Activated CD8-positive, alpha-beta T cell treated with anti-CD3 and anti-CD28 coated beads for 36 hours (primary cell): Measurements from ENCODE around the gene ADCK1. TPM values are rescaled to one million over a fixed set of nuclear protein-coding genes. Genes with fewer than 3 reads are reported as not detected.

Source experiments
- ATAC-seq: fragments of 200-7000 bp; cut with Tn5 transposase; one replicate; pipeline ENCODE4 v1.10.0; 2021; ENCODE audit warnings: mild to moderate bottlenecking, moderate library complexity
- CTCF ChIA-PET: fragments of 350-600 bp; sonication (Branson Sonifier 250); formaldehyde crosslinking; loops from one replicate; lab custom pipeline; 2021; ENCODE audit warnings: antibody characterized with exemption; lab: Charles Lee
- POLR2A ChIA-PET: fragments of 350-600 bp; sonication (Branson Sonifier 250); formaldehyde crosslinking; loops from one replicate; lab custom pipeline; 2021; ENCODE audit warnings: antibody characterized with exemption; lab: Charles Lee
- DNase-seq: peaks from one replicate; pipeline ENCODE4 v3.0.0-alpha.2; 2020
- H3K27ac Mint-ChIP-seq: one replicate; pipeline ENCODE4 v1.8.0; 2021; ENCODE audit warnings: mild to moderate bottlenecking, mixed read lengths
- H3K27me3 Mint-ChIP-seq: one replicate; pipeline ENCODE4 v1.8.0; 2021; ENCODE audit warnings: mixed read lengths
- H3K36me3 Mint-ChIP-seq: one replicate; pipeline ENCODE4 v1.8.0; 2021; ENCODE audit warnings: low read depth, mixed read lengths
- H3K4me1 Mint-ChIP-seq: one replicate; pipeline ENCODE4 v1.8.0; 2021; ENCODE audit warnings: low read depth, mixed read lengths
- H3K4me3 Mint-ChIP-seq: one replicate; pipeline ENCODE4 v1.8.0; 2021; ENCODE audit warnings: mild to moderate bottlenecking, moderate library complexity, mixed read lengths
- H3K9me3 Mint-ChIP-seq: one replicate; pipeline ENCODE4 v1.8.0; 2021; ENCODE audit warnings: mixed read lengths
- intact Hi-C: fragments of 100-400 bp; cut with micrococcal nuclease; formaldehyde crosslinking; loops from one replicate; pipeline ENCODE4 v1.10.0; 2022
- total RNA-seq, 2 experiments: library from RNA; stranded (reverse); gene quantifications; one replicate each; pipeline ENCODE4 v1.2.3, GENCODE V29; 2021
- TF ChIP-seq, protein P1 (sequence below): fragments of 200-600 bp; IDR thresholded peaks from one replicate; pipeline ENCODE4 v1.8.0; 2022; ENCODE audit warnings: antibody characterized with exemption, mild to moderate bottlenecking

ADCK1 gene
- total RNA-seq, 2 experiments from 2014 or later = 5.2 to 5.6 TPM

GRCh38 chr14:77964586-77964985, 164.7 kb downstream of the ADCK1 start:
- no peaks in the 10 kb centered on the region for H3K9me3 Mint-ChIP-seq
- H3K36me3 Mint-ChIP-seq = no peaks in the 10 kb centered on the region
- no peaks in the 10 kb centered on the region for H3K4me1 Mint-ChIP-seq
- no peak for ATAC-seq
- CTCF ChIA-PET = no interaction called here
- POLR2A ChIA-PET = no interaction called here
- TF ChIP-seq, protein P1, sequence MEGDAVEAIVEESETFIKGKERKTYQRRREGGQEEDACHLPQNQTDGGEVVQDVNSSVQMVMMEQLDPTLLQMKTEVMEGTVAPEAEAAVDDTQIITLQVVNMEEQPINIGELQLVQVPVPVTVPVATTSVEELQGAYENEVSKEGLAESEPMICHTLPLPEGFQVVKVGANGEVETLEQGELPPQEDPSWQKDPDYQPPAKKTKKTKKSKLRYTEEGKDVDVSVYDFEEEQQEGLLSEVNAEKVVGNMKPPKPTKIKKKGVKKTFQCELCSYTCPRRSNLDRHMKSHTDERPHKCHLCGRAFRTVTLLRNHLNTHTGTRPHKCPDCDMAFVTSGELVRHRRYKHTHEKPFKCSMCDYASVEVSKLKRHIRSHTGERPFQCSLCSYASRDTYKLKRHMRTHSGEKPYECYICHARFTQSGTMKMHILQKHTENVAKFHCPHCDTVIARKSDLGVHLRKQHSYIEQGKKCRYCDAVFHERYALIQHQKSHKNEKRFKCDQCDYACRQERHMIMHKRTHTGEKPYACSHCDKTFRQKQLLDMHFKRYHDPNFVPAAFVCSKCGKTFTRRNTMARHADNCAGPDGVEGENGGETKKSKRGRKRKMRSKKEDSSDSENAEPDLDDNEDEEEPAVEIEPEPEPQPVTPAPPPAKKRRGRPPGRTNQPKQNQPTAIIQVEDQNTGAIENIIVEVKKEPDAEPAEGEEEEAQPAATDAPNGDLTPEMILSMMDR = no peak
- intact Hi-C loops = no loop called here
- no peak for DNase-seq
- no peak overlapping the region for H3K4me3 Mint-ChIP-seq
- peaks cover 24% of the 10 kb centered on the region for H3K27me3 Mint-ChIP-seq
- no peak overlapping the region for H3K27ac Mint-ChIP-seq

DNA sequence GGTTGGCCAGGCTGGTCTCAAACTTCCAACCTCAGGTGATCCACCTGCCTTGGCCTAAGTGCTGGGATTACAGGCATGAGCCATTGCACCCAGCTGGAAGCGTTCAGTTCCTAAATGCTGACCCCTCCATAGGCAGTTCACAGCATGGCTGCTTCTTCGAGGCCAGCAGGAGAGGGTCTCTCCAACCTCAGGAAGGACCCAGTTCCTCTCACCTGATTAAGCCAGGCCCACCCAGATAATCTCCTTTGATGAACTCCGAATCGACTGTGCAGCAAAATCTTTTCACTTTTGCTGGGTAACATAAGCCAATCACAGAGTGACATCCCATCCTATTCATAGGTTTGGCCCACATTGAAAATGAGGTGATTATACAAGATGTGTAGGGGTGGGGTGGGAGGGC, 165.1 kb downstream of the ADCK1 start:
- CTCF ChIA-PET = no interaction called here
- DNase-seq (no peak), ATAC-seq (no peak)
- H3K27ac Mint-ChIP-seq = no peak overlapping the region
- no peaks in the 10 kb centered on the region for H3K4me1 Mint-ChIP-seq
- H3K9me3 Mint-ChIP-seq = no peaks in the 10 kb centered on the region
- H3K27me3 Mint-ChIP-seq = peaks cover 24% of the 10 kb centered on the region
- intact Hi-C loops = no loop called here
- POLR2A ChIA-PET = no interaction called here
- H3K4me3 Mint-ChIP-seq = no peak overlapping the region
- TF ChIP-seq, protein P1 = no peak
- H3K36me3 Mint-ChIP-seq = no peaks in the 10 kb centered on the region

DNA sequence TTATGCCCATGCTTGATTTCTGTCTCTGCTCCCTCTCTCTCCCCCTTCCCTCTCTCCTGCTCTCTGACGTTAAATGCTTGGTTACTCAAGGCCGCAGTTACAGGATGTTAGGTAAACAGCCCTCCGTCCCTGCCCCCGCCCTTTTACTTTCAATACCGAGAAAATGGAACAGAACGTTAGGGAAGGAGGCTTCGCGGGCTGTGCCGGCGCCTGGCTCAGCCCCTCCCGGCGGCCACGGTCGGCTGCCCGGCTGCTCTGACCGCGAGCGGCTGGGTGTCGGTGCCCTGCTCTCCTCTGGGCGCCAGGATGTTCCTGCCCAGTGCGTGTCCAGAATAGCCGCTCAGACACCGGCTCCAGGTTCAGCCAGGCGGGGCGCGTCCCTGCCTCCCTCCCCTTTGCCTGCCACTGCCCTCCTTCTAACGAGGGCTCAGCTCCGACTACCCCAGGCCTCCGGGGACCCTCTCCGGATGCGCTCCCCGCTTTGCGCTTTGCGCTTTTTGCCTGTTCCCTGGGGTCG, 166.1 kb downstream of the ADCK1 start:
- Mint-ChIP-seq H3K36me3 (no peaks in the 10 kb centered on the region), H3K4me1 (no peaks in the 10 kb centered on the region), H3K4me3 (no peak overlapping the region), H3K27me3 (peaks cover 25% of the 10 kb centered on the region), H3K27ac (no peak overlapping the region), H3K9me3 (no peaks in the 10 kb centered on the region)
- DNase-seq (peak; percentile 40), ATAC-seq (peak; percentile 42)
- ChIA-PET POLR2A (no interaction called here), CTCF (no interaction called here)
- intact Hi-C loops = no loop called here
- TF ChIP-seq, protein P1 = no peak

- POLR2A ChIA-PET = no interaction called here
- no peak overlapping the region for H3K27ac Mint-ChIP-seq
- H3K4me3 Mint-ChIP-seq = no peak overlapping the region
- intact Hi-C loops = no loop called here
- no peaks in the 10 kb centered on the region for H3K36me3 Mint-ChIP-seq
- no peak for DNase-seq
- ATAC-seq = no peak
- CTCF ChIA-PET = no interaction called here
- H3K27me3 Mint-ChIP-seq = peaks cover 25% of the 10 kb centered on the region
- TF ChIP-seq, protein P1 = no peak
- H3K9me3 Mint-ChIP-seq = no peaks in the 10 kb centered on the region
- no peaks in the 10 kb centered on the region for H3K4me1 Mint-ChIP-seq
Observed at GRCh38 chr14:77967110-77967509, 167.2 kb downstream of the ADCK1 start.

GRCh38 chr14:77970646-77971045, 170.7 kb downstream of the ADCK1 start:
- no peaks in the 10 kb centered on the region for H3K36me3 Mint-ChIP-seq
- intact Hi-C loops = no loop called here
- H3K4me3 Mint-ChIP-seq = no peak overlapping the region
- ATAC-seq = no peak
- TF ChIP-seq, protein P1 = no peak
- H3K9me3 Mint-ChIP-seq = no peaks in the 10 kb centered on the region
- ChIA-PET POLR2A (no interaction called here), CTCF (no interaction called here)
- DNase-seq = no peak
- no peaks in the 10 kb centered on the region for H3K4me1 Mint-ChIP-seq
- no peak overlapping the region for H3K27ac Mint-ChIP-seq
- peaks cover 19% of the 10 kb centered on the region for H3K27me3 Mint-ChIP-seq
